Nephron progenitor cell (in vitro differentiated cells): ENCODE measurements around the gene CHST13.

Experiments
- DNase-seq: peaks from one replicate; pipeline ENCODE4 v3.0.0; 2021
- H3K27ac Mint-ChIP-seq: 2 replicates; pipeline ENCODE4 v1.8.0; 2021; ENCODE audit warnings: mild to moderate bottlenecking, moderate library complexity, mixed read lengths
- H3K27me3 Mint-ChIP-seq: 2 replicates; pipeline ENCODE4 v1.8.0; 2021; ENCODE audit warnings: mild to moderate bottlenecking, low read depth, mixed read lengths; ENCODE audit not compliant: poor library complexity
- H3K36me3 Mint-ChIP-seq: 2 replicates; pipeline ENCODE4 v1.8.0; 2021; ENCODE audit warnings: low read depth, mixed read lengths
- H3K4me1 Mint-ChIP-seq: 2 replicates; pipeline ENCODE4 v1.8.0; 2021; ENCODE audit warnings: mixed read lengths
- H3K4me3 Mint-ChIP-seq: 2 replicates; pipeline ENCODE4 v1.8.0; 2021; ENCODE audit warnings: mild to moderate bottlenecking, moderate library complexity, mixed read lengths
- H3K9me3 Mint-ChIP-seq: 2 replicates; pipeline ENCODE4 v1.8.0; 2021; ENCODE audit warnings: mild to moderate bottlenecking, moderate library complexity, mixed read lengths
- TF ChIP-seq, protein P1 (sequence below): fragments of 200-600 bp; sonication (generic); IDR thresholded peaks from 2 replicates; pipeline ENCODE4 v1.5.0; 2021; ENCODE audit warnings: antibody characterized with exemption

CHST13 gene

DNA sequence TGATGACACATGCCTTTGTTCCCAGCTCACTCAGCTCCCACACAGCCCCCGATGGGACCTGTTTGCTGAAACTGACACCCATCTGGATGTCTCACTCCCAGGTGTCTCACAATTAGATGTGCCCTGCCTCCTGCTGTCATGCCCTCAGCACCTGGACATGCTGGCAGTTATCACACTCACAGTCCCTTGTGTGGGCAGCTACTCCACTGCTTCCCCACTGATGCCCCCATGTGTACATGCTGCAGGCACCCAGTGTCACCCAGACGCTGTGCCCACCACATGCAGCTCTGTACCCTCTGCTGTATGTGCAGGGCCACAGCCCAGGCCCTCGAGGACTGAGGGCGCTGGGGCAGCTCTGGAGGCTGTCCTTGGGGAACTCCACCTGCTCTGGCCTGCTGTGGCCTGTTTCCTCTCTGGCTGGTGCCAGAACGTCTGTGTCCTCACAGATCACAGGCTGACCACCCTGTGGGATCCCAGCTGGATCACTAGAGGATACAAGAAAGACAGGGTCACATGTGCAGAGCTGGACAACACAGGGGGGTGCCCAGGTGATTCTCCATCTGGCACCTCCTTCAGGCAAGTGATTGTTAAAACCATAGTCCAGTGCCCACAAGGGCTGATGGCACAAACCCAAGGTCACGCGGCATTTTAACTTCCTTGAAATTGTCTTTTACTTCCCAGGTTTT lies 20.8 kb downstream of the CHST13 start:
- Mint-ChIP-seq H3K4me3 (no peak overlapping the region), H3K9me3 (no peaks in the 10 kb centered on the region), H3K36me3 (no peaks in the 10 kb centered on the region), H3K27me3 (peaks cover 7% of the 10 kb centered on the region), H3K4me1 (peaks cover 36% of the 10 kb centered on the region), H3K27ac (peak overlapping the region; percentile 59)
- TF ChIP-seq, protein P1, sequence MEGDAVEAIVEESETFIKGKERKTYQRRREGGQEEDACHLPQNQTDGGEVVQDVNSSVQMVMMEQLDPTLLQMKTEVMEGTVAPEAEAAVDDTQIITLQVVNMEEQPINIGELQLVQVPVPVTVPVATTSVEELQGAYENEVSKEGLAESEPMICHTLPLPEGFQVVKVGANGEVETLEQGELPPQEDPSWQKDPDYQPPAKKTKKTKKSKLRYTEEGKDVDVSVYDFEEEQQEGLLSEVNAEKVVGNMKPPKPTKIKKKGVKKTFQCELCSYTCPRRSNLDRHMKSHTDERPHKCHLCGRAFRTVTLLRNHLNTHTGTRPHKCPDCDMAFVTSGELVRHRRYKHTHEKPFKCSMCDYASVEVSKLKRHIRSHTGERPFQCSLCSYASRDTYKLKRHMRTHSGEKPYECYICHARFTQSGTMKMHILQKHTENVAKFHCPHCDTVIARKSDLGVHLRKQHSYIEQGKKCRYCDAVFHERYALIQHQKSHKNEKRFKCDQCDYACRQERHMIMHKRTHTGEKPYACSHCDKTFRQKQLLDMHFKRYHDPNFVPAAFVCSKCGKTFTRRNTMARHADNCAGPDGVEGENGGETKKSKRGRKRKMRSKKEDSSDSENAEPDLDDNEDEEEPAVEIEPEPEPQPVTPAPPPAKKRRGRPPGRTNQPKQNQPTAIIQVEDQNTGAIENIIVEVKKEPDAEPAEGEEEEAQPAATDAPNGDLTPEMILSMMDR: no peak
- no peak for DNase-seq

GRCh38 chr3:126545544-126545943 lies 21.6 kb downstream of the CHST13 start:
- Mint-ChIP-seq H3K4me1 (peaks cover 40% of the 10 kb centered on the region), H3K36me3 (no peaks in the 10 kb centered on the region), H3K9me3 (no peaks in the 10 kb centered on the region), H3K4me3 (no peak overlapping the region), H3K27me3 (peaks cover 7% of the 10 kb centered on the region), H3K27ac (no peak overlapping the region)
- no peak for DNase-seq
- TF ChIP-seq, protein P1: no peak

DNA sequence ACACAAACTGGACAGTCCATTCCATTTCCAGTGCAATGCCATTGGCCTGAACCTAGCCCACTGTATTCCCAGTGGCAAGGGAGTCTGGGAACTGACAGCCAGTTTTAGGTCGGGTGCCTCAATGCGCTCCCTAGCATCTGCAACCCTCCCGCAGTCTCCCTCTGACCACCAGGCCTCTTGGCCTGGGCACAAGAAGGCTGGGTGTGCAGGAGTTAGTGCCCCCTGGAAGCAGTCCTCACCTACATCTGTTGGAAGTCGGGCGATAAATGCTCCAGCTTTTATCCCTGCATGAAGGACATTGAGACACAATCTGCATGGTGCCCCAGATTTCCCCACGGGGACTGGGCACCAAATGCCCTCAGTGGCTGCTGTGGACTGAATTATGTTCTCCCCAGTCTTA lies 22.1 kb downstream of the CHST13 start:
- no peak for DNase-seq
- Mint-ChIP-seq H3K27me3 (peaks cover 7% of the 10 kb centered on the region), H3K4me1 (peaks cover 44% of the 10 kb centered on the region), H3K27ac (no peak overlapping the region), H3K9me3 (no peaks in the 10 kb centered on the region), H3K36me3 (no peaks in the 10 kb centered on the region), H3K4me3 (no peak overlapping the region)
- TF ChIP-seq, protein P1: no peak

- H3K4me3 Mint-ChIP-seq: no peak overlapping the region
- no peaks in the 10 kb centered on the region for H3K9me3 Mint-ChIP-seq
- H3K36me3 Mint-ChIP-seq: no peaks in the 10 kb centered on the region
- TF ChIP-seq, protein P1: no peak
- H3K27me3 Mint-ChIP-seq: peaks cover 7% of the 10 kb centered on the region
- no peak overlapping the region for H3K27ac Mint-ChIP-seq
- H3K4me1 Mint-ChIP-seq: peaks cover 50% of the 10 kb centered on the region
- DNase-seq: no peak
These were observed 22.7 kb downstream of the CHST13 start for GRCh38 chr3:126546549-126547239.

DNA sequence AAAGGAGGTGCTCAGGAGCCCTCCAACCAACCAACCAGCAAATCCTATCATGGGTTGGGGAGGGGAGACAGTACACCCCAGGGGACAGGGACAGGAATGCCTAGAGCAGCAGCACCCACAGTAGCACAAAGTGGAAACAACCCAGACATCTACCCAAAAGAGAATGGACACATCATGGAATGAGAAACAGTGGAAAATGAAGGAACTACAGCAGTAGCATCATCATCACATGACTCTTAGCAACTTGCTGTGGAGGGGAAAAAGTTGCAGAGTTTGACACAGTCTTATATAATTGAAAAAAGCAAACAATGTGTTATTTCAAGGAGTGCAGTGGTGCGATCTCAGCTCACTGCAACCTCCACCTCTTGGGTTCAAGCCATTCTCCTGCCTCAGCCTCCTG lies 23.8 kb downstream of the CHST13 start:
- H3K27me3 Mint-ChIP-seq: peaks cover 7% of the 10 kb centered on the region
- H3K4me1 Mint-ChIP-seq: peaks cover 50% of the 10 kb centered on the region
- no peaks in the 10 kb centered on the region for H3K36me3 Mint-ChIP-seq
- TF ChIP-seq, protein P1: no peak
- peak overlapping the region; percentile 25 for H3K4me3 Mint-ChIP-seq
- H3K27ac Mint-ChIP-seq: no peak overlapping the region
- DNase-seq: no peak
- H3K9me3 Mint-ChIP-seq: no peaks in the 10 kb centered on the region
